SIG-M5 treated with dmso at 0.1 percent for 504 hours (cell line): ENCODE measurements around the gene HACD4.

Experiments used
- DNase-seq: peaks from one replicate; lab custom pipeline; 2025; ENCODE audit not compliant: unreplicated experiment; lab: John Stamatoyannopoulos, UW

Gene HACD4

GRCh38 chr9:20973246-20973947 lies 58.0 kb downstream of the HACD4 start:
- peak; percentile 29 for DNase-seq

GRCh38 chr9:20972684-20973083 lies 58.8 kb downstream of the HACD4 start:
- DNase-seq, result no peak

GRCh38 chr9:20962536-20963225 lies 68.8 kb downstream of the HACD4 start:
- no peak for DNase-seq

- no peak for DNase-seq
Measured at GRCh38 chr9:20950707-20951106, 80.7 kb downstream of the HACD4 start.
